Fibroblast of skin of right quadriceps (primary cell): Measurements from ENCODE around the gene IPMK.
"Not testable (repeated sequence)": the region's sequence is repeated elsewhere in the genome, so short reads cannot be mapped to it uniquely, and the experiment has no call there.

ENCODE experiments used
- DNase-seq: peaks from one replicate; pipeline ENCODE4 v3.0.0-alpha.2; 2013

IPMK gene

GRCh38 chr10:58219875-58220274 lies 47.8 kb downstream of the IPMK start:
- DNase-seq = no peak

- DNase-seq = peak; percentile 40
Measured at GRCh38 chr10:58217612-58218011, 50.1 kb downstream of the IPMK start.

GRCh38 chr10:58212622-58213021 lies 55.1 kb downstream of the IPMK start:
- no peak for DNase-seq

- DNase-seq = no peak
Measured at GRCh38 chr10:58210160-58210559, 57.5 kb downstream of the IPMK start.

- no peak for DNase-seq
Measured at GRCh38 chr10:58209669-58210068, 58.0 kb downstream of the IPMK start.

GRCh38 chr10:58206251-58206650 lies 61.4 kb downstream of the IPMK start:
- no peak for DNase-seq

- DNase-seq = no peak
Measured at GRCh38 chr10:58201704-58202103, 66.0 kb downstream of the IPMK start.

- DNase-seq = peak; percentile 11
Measured at GRCh38 chr10:58189269-58189668, 78.4 kb downstream of the IPMK start.

GRCh38 chr10:58184120-58184670 lies 83.5 kb downstream of the IPMK start:
- DNase-seq = no peak

GRCh38 chr10:58180666-58181065 lies 87.0 kb downstream of the IPMK start:
- no peak for DNase-seq

GRCh38 chr10:58179238-58179637 lies 88.5 kb downstream of the IPMK start:
- no peak for DNase-seq

- DNase-seq = no peak
Measured at GRCh38 chr10:58178811-58179210, 88.9 kb downstream of the IPMK start.

- peak; percentile 31 for DNase-seq
Measured at GRCh38 chr10:58177362-58177947, 90.2 kb downstream of the IPMK start.

GRCh38 chr10:58175990-58176900 lies 91.4 kb downstream of the IPMK start:
- DNase-seq = peak; percentile 28

GRCh38 chr10:58174831-58175230 lies 92.9 kb downstream of the IPMK start:
- DNase-seq = no peak

- no peak for DNase-seq
Measured at GRCh38 chr10:58173391-58173790, 94.3 kb downstream of the IPMK start.

GRCh38 chr10:58171146-58171545 lies 96.5 kb downstream of the IPMK start:
- no peak for DNase-seq

GRCh38 chr10:58164517-58164916 lies 103.2 kb downstream of the IPMK start:
- DNase-seq = no peak

- peak; percentile 95 for DNase-seq
Measured at GRCh38 chr10:58158806-58159205, 108.9 kb downstream of the IPMK start.

GRCh38 chr10:58157076-58157766 lies 110.5 kb downstream of the IPMK start:
- peak; percentile 99 for DNase-seq

- not testable (repeated sequence) for DNase-seq
Measured at GRCh38 chr10:58155941-58156340, 111.8 kb downstream of the IPMK start.

GRCh38 chr10:58153751-58154150 lies 113.9 kb downstream of the IPMK start:
- DNase-seq = no peak

GRCh38 chr10:58152673-58153263 lies 114.9 kb downstream of the IPMK start:
- peak; percentile 69 for DNase-seq
